AG04450 (cell line): ENCODE data around the gene GSE1. TPM values are rescaled to one million over a fixed set of nuclear protein-coding genes. Genes with fewer than 3 reads are reported as not detected.

Experiments used
- CTCF ChIA-PET: fragments of 300-600, 350-600 bp; formaldehyde crosslinking; extraction: SDS; loops from one replicate; lab custom pipeline; 2022; ENCODE audit warnings: antibody characterized with exemption, inconsistent platforms; lab: Charles Lee
- POLR2A ChIA-PET: fragments of 350-600 bp; formaldehyde crosslinking; extraction: SDS; loops from one replicate; lab custom pipeline; 2021; ENCODE audit warnings: antibody characterized with exemption, inconsistent platforms; lab: Yijun Ruan, JAX
- DNase-seq: peaks from one replicate; pipeline ENCODE4 v3.0.0-alpha.2; 2011; ENCODE audit warnings: low read depth, low spot score
- H3K27ac ChIP-seq: one replicate; pipeline ENCODE4 v1.5.1; 2012; ENCODE audit warnings: low read depth, low read length, control low read depth
- H3K27me3 ChIP-seq: one replicate; pipeline ENCODE4 v1.6.0; 2012; ENCODE audit warnings: low read length; ENCODE audit not compliant: control insufficient read depth, insufficient read depth
- H3K4me3 ChIP-seq: 2 replicates; pipeline ENCODE4 v1.5.1; 2011; ENCODE audit warnings: mild to moderate bottlenecking, low read depth, low read length, control low read depth
- H3K9me3 ChIP-seq: 2 replicates; pipeline ENCODE4 v1.5.1; 2012; ENCODE audit warnings: low read length; ENCODE audit not compliant: control insufficient read depth, insufficient read depth
- CTCF ChIP-seq: IDR thresholded peaks from 2 replicates; pipeline ENCODE4 v1.5.1; 2011; ENCODE audit warnings: low read depth, low read length, control low read depth, inconsistent platforms
- polyA plus RNA-seq: library from polyadenylated mRNA; depleted of rRNA; stranded (reverse); fragments of >200 nt; gene quantifications from 2 replicates; pipeline ENCODE4 v1.2.3, GENCODE V29; 2011

The GSE1 gene
- polyA plus RNA-seq, 1 experiment = 18.2 TPM

DNA sequence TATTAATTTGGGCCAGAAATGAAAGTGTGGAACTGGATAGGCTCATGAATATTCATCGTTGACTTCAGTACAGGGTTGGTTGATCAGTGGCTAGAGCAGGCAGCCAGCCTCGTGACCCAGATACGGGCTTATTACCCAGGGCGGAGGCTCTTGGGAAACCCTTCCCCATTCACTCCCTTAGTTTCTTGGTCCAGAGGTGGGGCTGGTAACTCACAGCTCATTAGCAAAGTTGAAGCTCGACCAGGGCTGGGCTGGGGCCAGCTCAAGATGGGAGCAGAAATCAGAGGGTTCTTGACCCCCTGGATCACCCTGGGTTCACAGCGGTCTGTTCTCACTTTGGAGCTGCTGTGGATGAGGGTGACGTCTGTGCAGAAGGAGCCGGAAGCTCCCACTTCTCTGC, 44.6 kb upstream of the GSE1 start:
- ChIA-PET POLR2A (no interaction called here), CTCF (interaction anchor here (1.0 kb wide), 1 partner anchor 42 kb away, joined by 3 read pairs; no protein-coding TSS in a partner anchor)
- no peak for TF ChIP-seq CTCF

GRCh38 chr16:85569039-85569614, 44.0 kb upstream of the GSE1 start:
- ChIA-PET CTCF (no interaction called here), POLR2A (no interaction called here)
- H3K4me3 ChIP-seq = no peak overlapping the region
- H3K9me3 ChIP-seq = peaks cover 21% of the 10 kb centered on the region
- H3K27ac ChIP-seq = no peak overlapping the region
- H3K27me3 ChIP-seq = no peaks in the 10 kb centered on the region
- no peak for TF ChIP-seq CTCF
- DNase-seq = no peak

More for the DNA sequence above, 44.6 kb upstream of the GSE1 start:
- H3K27ac ChIP-seq = no peak overlapping the region
- H3K27me3 ChIP-seq = no peaks in the 10 kb centered on the region
- peaks cover 21% of the 10 kb centered on the region for H3K9me3 ChIP-seq
- no peak for DNase-seq
- H3K4me3 ChIP-seq = no peak overlapping the region

GRCh38 chr16:85569615-85570212, 43.4 kb upstream of the GSE1 start:
- TF ChIP-seq CTCF = no peak
- ChIA-PET POLR2A (interaction anchor here (0.6 kb wide), 1 partner anchor 13 kb away, joined by 5 read pairs; no protein-coding TSS in a partner anchor), CTCF (no interaction called here)
- DNase-seq = no peak
- Histone ChIP-seq H3K9me3 (peaks cover 21% of the 10 kb centered on the region), H3K27ac (peak overlapping the region; percentile 21), H3K4me3 (no peak overlapping the region), H3K27me3 (no peaks in the 10 kb centered on the region)

GRCh38 chr16:85570213-85570734, 42.8 kb upstream of the GSE1 start:
- TF ChIP-seq CTCF = no peak
- Histone ChIP-seq H3K27ac (peak overlapping the region; percentile 21), H3K9me3 (peaks cover 21% of the 10 kb centered on the region), H3K27me3 (no peaks in the 10 kb centered on the region), H3K4me3 (no peak overlapping the region)
- POLR2A ChIA-PET = interaction anchor here (0.6 kb wide), 1 partner anchor 13 kb away, joined by 5 read pairs; no protein-coding TSS in a partner anchor
- CTCF ChIA-PET = no interaction called here
- DNase-seq = no peak
